Measurements from ENCODE around the gene CLPTM1.

The CLPTM1 gene

GRCh38 chr19:45016388-45017314, 61.5 kb downstream of the CLPTM1 start:
- DNase-seq, result peak; percentile 16

GRCh38 chr19:45019187-45019586, 64.0 kb downstream of the CLPTM1 start:
- no peak for DNase-seq

- no peak for DNase-seq
These were observed 64.9 kb downstream of the CLPTM1 start for GRCh38 chr19:45020071-45020470.

- DNase-seq, result no peak
These were observed 66.8 kb downstream of the CLPTM1 start for GRCh38 chr19:45021971-45022370.

- no peak for DNase-seq
These were observed 67.9 kb downstream of the CLPTM1 start for GRCh38 chr19:45023048-45023447.

GRCh38 chr19:45025264-45025663, 70.1 kb downstream of the CLPTM1 start:
- DNase-seq, result no peak

GRCh38 chr19:45027371-45027770, 72.2 kb downstream of the CLPTM1 start:
- no peak for DNase-seq

GRCh38 chr19:45030825-45031224, 75.6 kb downstream of the CLPTM1 start:
- DNase-seq, result no peak

- DNase-seq, result no peak
These were observed 77.2 kb downstream of the CLPTM1 start for GRCh38 chr19:45032421-45032820.

GRCh38 chr19:45035755-45036154, 80.6 kb downstream of the CLPTM1 start:
- DNase-seq, result no peak

- DNase-seq, result no peak
These were observed 82.4 kb downstream of the CLPTM1 start for GRCh38 chr19:45037393-45038169.

- peak; percentile 40 for DNase-seq
These were observed 84.0 kb downstream of the CLPTM1 start, which contains the start of gene CLASRP for GRCh38 chr19:45038931-45039893. Gene CLASRP, plus strand, starts transcription at chr19:45039045. Its CDS starts 1,168 bp downstream, at chr19:45040213.

GRCh38 chr19:45040059-45040771, 85.0 kb downstream of the CLPTM1 start:
- no peak for DNase-seq

GRCh38 chr19:45041125-45041524, 85.9 kb downstream of the CLPTM1 start:
- no peak for DNase-seq
